ENCODE results near the gene ALS2CL. TPM values are rescaled to one million over a fixed set of nuclear protein-coding genes. Genes with fewer than 3 reads are reported as not detected.

The ALS2CL gene
- total and polyA plus RNA-seq, 10 of the 15 experiments (the other 5 are each of a cell fraction or from before 2014, with no cell fraction given) = 0.01 to 0.05 TPM; not detected in 8

DNA sequence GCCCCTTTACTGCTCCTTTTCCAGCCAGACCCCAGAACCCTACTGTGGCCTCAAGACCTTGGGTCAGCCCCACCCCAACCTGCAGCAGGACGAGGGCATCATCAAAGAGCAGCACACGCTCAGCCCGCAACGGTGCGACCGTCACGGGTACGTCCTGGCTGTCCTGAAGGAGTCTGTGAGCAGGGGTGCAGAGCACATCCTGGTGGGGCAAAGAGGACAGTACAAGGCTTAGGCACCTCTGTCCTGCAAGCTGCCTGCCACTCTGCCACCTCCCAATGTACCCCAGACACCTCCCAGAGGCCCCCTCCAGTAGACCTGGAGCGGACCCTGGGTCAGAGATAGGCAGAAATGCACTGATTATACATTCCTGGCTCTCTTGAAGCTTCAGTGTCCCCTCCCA lies 8.0 kb downstream of the ALS2CL start:
- H3K9me3 ChIP-seq (replicated peaks; ENCODE audit: control insufficient read depth, insufficient read depth, low read length) = no peaks in the 10 kb centered on the region
- H3K4me3 ChIP-seq = no peak overlapping the region
- SMC1A ChIA-PET (ENCODE audit: uncharacterized antibody, unreplicated experiment) = no interaction called here
- in situ Hi-C loops (cut with MboI) (no loop called here), intact Hi-C loops (cut with micrococcal nuclease; ENCODE audit: unreplicated experiment) (no loop called here)
- FAIRE-seq (no peak), ATAC-seq (no peak), DNase-seq (ENCODE audit: low read depth, low spot score) (no peak)
- TF ChIP-seq KAT2A (conservative IDR thresholded peaks at IDR 0.05; ENCODE audit: control insufficient read depth, low read depth, low read length) (no peak), SIN3A (IDR thresholded peaks at IDR 0.05; ENCODE audit: low read depth, low read length) (no peak), RFX5 (IDR thresholded peaks at IDR 0.05; ENCODE audit: low read depth, low read length) (no peak), ZZZ3 (IDR thresholded peaks at IDR 0.05; ENCODE audit: control insufficient read depth, insufficient read length, low read depth) (no peak), FOS (IDR thresholded peaks at IDR 0.05; ENCODE audit: borderline replicate concordance, extremely low read depth, insufficient read length) (no peak), RCOR1 (conservative IDR thresholded peaks at IDR 0.05; ENCODE audit: low read depth, low read length) (no peak), PAX5 (IDR thresholded peaks at IDR 0.05; ENCODE audit: borderline replicate concordance, low read depth, low read length) (no peak), ZNF207 (IDR thresholded peaks at IDR 0.05; ENCODE audit: borderline replicate concordance) (no peak), MEF2B (IDR thresholded peaks at IDR 0.05; ENCODE audit: partially characterized antibody, poor library complexity, severe bottlenecking) (no peak), CUX1 (IDR thresholded peaks at IDR 0.05; ENCODE audit: insufficient replicate concordance, low read depth, low read length) (no peak), NR2C2 (IDR thresholded peaks at IDR 0.05; ENCODE audit: borderline replicate concordance, control insufficient read depth, insufficient read length, low read depth) (no peak), ZNF622 (IDR thresholded peaks at IDR 0.05) (no peak)
- TF ChIP-seq, protein P1, sequence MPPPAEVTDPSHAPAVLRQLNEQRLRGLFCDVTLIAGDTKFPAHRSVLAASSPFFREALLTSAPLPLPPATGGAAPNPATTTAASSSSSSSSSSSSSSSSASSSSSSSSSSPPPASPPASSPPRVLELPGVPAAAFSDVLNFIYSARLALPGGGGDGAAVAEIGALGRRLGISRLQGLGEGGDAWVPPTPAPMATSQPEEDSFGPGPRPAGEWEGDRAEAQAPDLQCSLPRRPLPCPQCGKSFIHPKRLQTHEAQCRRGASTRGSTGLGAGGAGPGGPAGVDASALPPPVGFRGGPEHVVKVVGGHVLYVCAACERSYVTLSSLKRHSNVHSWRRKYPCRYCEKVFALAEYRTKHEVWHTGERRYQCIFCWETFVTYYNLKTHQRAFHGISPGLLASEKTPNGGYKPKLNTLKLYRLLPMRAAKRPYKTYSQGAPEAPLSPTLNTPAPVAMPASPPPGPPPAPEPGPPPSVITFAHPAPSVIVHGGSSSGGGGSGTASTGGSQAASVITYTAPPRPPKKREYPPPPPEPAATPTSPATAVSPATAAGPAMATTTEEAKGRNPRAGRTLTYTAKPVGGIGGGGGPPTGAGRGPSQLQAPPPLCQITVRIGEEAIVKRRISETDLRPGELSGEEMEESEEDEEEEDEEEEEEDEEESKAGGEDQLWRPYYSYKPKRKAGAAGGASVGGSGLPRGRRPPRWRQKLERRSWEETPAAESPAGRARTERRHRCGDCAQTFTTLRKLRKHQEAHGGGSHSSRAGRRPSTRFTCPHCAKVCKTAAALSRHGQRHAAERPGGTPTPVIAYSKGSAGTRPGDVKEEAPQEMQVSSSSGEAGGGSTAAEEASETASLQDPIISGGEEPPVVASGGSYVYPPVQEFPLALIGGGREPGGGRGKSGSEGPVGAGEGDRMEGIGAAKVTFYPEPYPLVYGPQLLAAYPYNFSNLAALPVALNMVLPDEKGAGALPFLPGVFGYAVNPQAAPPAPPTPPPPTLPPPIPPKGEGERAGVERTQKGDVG (CRISPR knock-in tag; IDR thresholded peaks at IDR 0.05) = no peak
- RAD21 ChIA-PET (ENCODE audit: unreplicated experiment) = no interaction called here
- H4K20me1 ChIP-seq (ENCODE audit: control insufficient read depth, insufficient read depth) = no peaks in the 10 kb centered on the region
- no peaks in the 10 kb centered on the region for H3K36me3 ChIP-seq (ENCODE audit: control insufficient read depth in 2 of 2, insufficient read depth in 2 of 2, low read length in 1 of 2)
- no peaks in the 10 kb centered on the region for H3K27me3 ChIP-seq (replicated peaks in 1 of 2; ENCODE audit: control insufficient read depth in 2 of 2, insufficient read depth in 2 of 2, low read length in 1 of 2)
- no peaks in the 10 kb centered on the region for H3K4me1 ChIP-seq (ENCODE audit: control insufficient read depth, insufficient read depth, low read length)
- no peak overlapping the region for H3K9ac ChIP-seq (ENCODE audit: control insufficient read depth, insufficient read depth, low read length)
- BruUV-seq (replicated peaks) = no TSS peak
- POLR2A ChIA-PET = no interaction called here
- 46% methylated on average over 9 of the region's 9 CpGs for WGBS (ENCODE audit: insufficient coverage, insufficient replicate concordance, low lambda C conversion rate, missing lambda C conversion rate)
- H3K27ac ChIP-seq (ENCODE audit: control insufficient read depth, insufficient read depth) = no peak overlapping the region
- H3K4me2 ChIP-seq (ENCODE audit: control insufficient read depth, insufficient read depth) = no peak overlapping the region
- no peaks in the 10 kb centered on the region for H3K79me2 ChIP-seq (ENCODE audit: control insufficient read depth, insufficient read depth, low read length)
- CTCF ChIA-PET = no interaction called here
- H2AFZ ChIP-seq (ENCODE audit: control insufficient read depth, low read depth, low read length) = no peak overlapping the region
